HPDE6-E6E7 (cell line): ENCODE results near the gene ZNF488.

Experiments used
- DNase-seq: peaks from one replicate; pipeline ENCODE4 v3.0.0; 2011; ENCODE audit warnings: missing footprints; ENCODE audit errors: extremely low spot score

The ZNF488 gene

DNA sequence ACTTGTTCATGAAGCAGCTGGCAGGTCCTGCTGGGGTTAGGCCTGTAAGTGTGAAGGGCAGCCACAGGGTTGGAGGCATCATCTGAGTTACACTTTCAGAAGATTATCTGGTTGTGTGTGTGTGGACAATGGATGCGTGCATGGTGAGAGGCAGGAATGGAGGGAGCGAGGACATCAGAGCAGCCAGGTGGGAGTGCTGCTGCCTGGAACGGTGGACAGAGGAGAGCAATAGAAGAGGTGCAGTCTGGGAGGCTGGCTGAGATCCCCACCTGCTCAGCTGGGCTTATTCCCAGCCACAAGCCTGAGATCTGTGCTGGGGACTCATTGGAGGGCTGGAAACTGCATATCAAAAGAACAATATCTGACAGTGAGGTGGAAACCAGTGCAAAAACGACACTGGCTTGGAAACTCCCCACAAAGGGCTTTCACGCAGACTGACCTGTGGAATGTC, 17.9 kb downstream of the ZNF488 start:
- no peak for DNase-seq

DNA sequence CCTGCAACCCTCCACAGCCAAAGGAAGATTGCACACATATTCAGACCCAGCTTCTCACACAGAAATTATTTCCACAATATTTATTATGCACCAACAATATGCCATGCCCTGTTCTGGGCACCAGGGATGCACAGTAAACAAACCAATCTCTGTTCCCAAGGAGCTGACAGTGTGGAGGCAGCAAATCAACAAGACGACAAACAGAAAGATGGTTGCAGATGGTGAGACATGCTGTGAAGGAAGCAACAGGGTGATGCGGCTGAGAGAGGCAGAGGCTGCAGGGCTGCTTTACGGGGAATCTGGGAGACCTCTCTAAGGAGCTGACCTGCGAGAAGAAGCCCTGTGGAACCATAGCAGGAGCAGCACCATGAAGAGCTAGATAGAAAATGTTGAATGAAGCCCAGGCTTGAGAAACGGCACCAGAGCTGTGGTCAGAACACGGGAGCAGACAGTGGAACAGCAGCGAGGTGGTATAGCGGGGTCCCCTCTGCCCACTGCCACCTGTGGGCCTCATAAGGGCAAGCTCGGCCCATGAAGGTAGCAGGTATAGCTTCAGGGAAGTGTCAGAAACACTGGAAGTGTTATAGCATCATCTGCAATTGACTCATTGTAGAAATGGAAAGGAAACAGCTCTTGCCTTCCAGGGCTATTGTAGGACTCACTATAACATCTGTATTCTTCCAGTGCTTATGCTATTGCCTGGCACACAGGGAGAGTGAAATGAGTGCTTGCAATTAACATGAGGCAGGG, 18.5 kb downstream of the ZNF488 start:
- no peak for DNase-seq

DNA sequence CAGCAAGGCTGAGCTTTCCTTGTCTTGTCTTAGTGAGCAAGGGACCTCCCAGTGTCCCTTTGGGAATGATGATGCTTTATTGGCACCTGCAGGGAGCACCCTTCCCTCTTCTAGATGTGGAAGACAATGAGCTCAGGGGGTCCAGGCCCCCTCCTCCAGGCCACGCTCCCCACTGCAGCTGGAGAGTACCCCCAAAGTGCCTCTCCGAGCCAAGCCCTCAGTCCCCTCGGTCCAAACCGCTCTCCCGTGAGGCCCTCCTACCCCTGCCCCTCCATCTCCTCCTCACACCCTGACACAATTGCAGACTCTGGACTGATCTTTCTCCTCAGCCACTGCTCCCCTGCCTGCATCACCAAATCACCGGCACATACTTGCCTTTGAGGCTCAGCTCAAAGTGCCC, 19.2 kb downstream of the ZNF488 start:
- no peak for DNase-seq

DNA sequence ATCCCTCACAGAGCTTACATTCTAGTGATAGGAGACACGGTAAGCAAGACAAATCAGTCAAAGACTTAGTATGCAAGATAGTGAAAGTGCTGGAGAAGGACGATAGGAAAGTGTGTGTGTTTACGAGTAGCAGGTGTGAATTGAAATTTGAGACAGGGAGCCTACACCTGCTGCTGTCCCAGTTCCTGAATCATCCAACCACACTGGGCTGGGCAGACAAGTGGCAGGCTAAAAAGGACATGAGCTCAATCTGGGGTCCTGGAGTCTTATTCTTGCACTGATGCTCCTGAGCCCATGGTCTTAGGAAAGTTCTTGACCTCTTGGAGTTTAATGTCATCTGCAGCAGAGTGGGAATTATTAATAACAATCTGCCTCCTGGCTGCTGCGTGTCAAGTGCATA, 19.7 kb downstream of the ZNF488 start:
- DNase-seq, result no peak

DNA sequence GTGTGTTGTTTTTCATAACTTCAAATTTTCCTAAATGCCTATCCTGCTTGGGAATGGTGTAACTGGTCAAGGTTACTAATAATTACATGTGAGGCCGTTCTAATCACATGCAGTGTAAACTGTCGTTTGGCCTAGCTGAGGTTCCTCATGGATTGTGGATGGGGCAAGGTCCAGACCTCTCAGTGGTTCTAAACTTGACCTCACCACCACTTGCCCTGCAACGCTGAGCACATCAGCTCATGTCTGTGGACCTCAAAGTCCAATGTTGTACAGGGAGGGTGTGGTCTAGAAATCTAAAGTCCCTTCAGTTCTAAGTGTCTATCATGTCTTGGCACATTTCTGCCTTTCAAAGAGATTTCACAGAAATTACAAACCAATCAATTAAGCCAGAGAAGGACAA, 20.3 kb downstream of the ZNF488 start:
- DNase-seq, result no peak

DNA sequence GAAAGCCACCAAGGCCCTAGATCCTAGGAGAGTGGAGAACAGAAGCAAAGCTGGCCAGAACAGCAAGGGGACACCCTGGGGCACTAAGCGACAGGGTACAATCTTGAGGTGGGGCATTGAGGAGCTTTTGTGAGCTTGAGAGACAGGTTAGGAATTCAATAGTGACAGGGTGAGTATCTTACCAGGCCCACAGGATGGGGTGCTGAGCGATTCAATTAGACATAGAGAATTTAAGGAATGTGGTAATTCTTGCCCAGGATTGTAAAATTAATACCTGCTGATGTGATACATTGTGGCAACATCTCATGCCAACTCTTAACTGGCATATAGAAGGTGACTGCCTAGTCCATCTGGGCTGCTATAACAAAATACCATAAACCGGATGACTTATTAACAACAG, 21.9 kb downstream of the ZNF488 start:
- DNase-seq, result no peak

DNA sequence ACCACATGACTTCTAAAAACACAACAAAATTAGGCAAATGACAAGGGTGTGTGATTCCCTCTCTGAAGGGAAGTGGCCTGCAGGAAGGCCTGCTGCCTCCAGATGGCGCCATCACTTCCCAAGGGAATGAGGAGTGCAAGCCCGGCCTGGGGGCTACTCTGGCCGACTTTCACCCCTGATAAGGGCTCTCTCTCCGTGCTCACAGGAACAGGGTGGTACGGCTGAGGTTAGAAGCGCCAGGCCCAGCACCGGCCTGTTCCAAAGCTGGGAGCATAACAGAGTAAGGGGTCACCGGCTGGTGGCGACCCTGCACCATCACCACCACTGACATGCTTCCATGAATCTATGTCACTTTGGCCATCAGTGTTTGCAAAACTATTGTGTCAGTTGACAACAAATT, 22.8 kb downstream of the ZNF488 start:
- DNase-seq, result peak; percentile 40

DNA sequence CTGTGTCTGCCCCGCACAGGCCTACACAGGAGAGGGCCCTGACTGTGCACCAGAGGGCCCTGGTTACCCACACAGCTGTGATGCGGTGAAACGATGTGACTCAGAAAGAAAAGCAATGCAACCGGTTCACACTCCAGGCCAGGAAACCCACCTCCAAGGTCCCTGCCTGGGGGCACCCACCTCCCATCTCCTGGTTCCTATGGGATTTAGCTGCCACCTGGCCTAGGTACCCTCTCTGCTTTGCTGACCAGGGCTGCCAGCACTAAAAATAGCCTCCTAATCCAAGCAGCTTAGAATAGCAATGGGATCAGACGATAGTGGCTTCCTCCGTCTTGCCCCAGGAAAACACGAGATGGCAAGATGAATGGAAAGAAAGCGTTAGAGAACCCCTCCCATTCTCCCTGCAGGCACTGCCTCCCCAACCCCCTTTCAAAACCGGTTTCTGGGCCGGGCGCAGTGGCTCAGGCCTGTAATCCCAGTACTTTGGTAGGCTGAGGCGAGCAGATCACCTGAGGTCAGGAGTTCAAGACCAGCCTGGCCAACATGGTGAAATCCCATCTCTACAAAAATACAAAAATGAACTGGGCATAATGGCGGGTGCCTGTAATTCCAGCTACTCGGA, 23.6 kb downstream of the ZNF488 start:
- no peak for DNase-seq

DNA sequence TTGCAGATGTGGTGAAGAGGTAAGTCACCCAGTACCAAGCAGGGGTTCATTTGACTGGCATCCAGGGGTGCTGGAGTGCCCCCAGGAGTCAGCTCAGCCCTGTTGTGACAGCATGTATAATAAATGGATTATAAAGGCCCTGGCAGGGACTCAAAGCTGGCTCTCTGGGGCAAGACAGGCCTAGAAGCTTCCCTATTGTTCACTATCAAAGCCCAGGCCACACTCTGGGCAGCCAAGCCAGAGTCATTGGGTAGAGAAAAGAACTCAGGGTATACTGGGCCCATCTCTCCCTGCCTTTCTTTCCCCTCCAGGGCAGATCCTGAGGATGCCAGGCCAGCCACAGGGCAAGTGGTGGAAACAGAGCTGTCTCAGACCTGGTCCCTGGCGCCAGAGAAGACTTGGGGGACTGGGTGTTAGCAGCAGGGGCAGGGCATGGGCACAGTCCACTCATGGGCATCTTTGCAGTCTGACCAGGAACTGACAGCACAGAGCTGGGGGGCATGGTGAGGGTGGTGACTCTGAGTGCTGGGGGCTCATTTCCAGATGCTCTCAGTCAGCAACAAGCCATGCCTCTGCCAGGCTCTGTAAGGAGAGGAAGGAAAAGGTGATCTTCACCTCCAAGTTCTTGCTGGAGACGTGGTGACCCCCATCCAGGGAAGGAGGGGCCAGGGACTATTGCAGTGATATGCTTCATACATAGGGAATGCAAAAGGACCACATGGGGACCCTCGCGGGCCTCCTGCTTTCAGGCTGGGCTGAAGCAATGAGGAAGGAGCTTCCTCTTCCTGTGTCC, 24.3 kb downstream of the ZNF488 start:
- no peak for DNase-seq

DNA sequence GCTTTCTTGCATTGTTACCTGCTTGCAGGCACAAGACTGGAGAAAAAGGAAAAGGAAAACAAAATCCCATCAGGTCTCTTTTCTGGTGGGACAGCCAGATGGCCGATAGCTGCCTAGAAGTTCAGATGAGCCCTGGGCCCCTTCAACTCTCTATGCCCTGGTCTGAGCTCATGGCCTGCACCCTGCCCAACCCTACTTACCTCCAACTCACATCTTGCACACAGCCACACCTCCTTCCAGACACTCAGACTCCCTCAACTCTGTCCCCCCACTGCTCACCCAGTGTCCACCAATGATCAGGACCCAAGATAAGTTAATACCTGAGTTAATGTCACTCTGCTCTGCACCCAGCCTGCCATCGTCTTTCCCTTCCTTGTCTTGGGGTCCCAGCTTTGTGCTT, 25.0 kb downstream of the ZNF488 start:
- no peak for DNase-seq

DNA sequence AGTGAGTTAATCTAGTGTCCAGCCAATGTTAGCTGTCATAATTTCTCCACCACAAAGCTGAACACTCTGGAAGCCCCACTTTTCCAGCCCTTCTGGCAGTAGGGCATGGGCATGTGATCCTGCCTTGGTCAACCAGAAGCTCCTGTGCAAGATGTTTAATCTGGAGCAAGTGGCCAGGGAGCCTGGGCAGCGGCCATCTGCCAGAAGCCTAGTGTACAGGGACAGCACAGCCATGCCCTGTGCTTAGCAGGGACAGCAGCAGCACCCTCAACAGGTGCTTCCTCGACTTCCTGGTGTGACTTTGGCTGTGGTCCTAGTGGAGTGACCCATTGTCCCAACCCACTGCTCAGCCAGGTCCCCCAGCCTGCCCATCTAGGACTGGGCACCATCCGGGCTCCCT, 25.6 kb downstream of the ZNF488 start:
- DNase-seq, result no peak

DNA sequence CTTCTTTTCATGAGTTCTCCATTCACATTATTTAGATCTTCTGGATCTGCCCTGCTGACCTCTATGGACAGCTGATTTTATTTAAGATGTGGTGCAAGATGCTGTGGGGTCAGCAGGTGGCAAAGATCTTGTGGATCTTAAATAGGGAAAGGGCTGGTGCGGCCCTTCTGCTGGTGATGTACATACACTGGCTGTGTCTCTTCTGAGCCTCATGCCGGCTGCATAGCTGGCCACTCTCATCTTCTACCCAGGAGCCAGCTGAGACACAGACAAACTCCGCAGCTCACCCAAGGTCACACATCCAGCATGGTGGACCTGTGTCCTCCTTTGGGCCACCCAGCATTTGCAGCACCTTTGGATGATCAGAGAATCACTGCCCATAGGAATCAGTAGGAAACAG, 26.2 kb downstream of the ZNF488 start:
- no peak for DNase-seq

DNA sequence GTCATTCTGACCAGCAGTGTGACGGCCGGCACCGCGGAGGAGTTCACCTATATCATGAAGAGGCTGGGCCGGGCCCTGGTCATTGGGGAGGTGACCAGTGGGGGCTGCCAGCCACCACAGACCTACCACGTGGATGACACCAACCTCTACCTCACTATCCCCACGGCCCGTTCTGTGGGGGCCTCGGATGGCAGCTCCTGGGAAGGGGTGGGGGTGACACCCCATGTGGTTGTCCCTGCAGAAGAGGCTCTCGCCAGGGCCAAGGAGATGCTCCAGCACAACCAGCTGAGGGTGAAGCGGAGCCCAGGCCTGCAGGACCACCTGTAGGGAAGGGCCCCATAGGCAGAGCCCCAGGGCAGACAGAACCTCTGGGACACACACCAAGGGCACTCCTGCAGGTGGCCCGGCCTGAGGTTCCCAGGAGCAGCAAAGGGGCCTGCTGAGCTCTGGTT, 26.9 kb downstream of the ZNF488 start:
- no peak for DNase-seq

DNA sequence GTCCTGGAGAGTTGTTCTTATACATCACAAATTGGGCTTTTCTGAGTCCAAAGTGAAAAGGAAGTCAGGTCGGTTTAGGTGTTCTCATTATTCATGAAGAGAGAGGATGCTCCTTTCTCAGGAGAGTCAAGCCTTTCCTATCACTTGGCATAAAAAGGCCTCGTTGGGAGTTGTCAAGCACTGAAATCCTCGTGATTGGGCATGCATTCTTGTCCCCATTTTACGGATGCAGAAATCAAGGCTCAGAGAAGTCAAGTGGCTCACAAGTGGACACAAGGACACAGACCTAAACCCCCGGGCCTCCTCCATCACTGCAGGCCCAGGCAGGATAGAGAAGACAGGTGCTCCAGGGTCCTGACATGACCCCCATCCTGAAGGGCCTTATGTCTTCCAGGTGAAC, 27.4 kb downstream of the ZNF488 start:
- no peak for DNase-seq

DNA sequence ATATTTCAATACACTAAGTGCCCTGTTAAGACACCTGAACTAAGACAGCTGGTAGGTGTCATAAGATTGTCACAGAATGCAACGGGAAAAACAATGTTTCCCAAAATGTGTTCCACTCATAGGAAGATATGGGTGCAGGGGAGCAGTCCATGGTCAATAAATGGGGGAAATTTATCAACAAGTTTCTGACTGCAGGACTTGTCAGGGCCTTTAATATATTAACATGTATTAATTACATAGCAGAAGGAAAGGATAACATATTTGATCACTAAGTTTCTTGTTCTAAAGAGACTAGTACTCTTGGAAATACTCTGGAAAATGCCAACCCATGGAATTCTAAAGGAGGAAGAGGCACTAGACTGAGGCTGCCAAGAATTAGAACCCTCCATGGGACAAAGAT, 29.2 kb downstream of the ZNF488 start:
- no peak for DNase-seq

DNA sequence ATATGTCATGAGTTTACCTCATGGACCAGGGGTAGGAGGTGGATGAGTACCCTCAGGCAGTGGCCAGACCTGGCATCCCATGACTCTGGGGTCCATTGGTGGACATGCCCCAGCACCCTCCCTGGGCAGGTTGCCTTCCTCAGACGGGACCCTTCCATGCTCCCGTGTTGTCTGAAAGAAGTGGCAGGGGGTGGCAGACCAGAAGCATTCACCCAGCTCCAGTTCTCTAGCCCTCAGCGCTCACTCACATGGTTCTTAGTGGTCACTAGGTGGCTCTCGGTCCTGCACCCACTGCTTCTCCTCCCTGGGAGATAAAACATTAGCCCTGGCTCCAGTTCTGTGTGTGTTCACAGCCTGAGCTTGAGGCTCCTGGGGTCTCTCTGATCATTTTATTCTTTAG, 29.9 kb downstream of the ZNF488 start:
- peak; percentile 17 for DNase-seq

DNA sequence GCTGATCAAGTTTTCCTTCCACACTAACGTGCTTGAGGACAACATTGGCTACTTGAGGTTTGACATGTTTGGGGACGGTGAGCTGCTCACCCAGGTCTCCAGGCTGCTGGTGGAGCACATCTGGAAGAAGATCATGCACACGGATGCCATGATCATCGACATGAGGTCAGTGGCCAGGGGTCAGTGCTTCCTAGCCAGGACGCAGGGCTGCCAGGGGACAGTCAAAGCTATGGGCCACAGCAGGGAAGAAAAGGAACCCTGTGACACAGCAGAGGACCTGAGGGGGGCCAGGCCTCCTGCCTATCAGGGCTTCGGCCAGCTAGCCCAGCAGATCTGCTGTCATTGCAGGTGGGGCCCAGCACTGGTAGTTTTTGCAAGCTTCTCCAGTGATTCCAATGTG, 30.7 kb downstream of the ZNF488 start:
- no peak for DNase-seq

DNA sequence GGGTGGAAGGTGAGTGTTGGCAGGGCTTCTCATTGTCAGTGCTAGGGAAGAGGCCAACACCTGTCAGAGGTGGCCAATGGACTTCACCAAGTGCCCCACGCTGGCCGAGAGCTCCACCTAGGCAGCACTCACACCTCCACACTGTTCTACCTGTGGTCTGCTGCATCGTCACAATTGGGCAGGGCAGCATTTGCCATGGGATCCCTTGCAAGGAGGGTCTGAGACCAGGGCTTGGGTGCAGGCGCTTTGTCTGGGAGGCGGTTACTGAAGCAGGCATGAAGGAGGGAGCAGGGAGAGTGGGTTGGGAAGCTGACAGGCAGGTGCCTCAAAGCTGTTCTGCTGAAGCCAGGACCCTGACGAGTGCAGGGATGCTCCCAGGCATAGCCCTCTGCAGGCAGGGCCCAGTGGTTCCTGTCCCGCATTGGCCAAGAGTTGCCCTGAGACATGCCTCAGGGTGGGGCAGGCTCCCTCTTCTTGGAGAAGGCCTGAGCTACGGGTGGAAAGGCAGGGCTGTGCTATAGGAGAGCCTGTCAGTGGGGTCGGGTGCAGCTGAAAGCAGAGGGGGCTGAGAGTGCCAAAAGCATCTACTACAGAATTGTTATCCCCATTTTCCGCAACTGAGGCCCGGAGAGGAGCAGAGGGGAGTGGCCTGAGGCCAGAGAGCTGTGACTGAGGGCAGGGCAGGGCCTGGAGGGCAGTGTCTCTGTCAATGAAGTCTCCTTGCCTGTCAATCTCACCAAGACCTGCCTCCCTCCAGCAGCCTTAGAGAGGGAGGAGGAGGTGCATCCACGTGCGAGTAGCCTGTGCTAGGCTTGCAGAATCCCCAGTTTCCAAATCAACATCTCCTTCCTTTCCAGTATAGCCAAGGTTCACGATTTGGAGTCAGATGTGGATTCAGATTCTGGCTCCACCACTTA, 31.9 kb downstream of the ZNF488 start:
- no peak for DNase-seq

DNA sequence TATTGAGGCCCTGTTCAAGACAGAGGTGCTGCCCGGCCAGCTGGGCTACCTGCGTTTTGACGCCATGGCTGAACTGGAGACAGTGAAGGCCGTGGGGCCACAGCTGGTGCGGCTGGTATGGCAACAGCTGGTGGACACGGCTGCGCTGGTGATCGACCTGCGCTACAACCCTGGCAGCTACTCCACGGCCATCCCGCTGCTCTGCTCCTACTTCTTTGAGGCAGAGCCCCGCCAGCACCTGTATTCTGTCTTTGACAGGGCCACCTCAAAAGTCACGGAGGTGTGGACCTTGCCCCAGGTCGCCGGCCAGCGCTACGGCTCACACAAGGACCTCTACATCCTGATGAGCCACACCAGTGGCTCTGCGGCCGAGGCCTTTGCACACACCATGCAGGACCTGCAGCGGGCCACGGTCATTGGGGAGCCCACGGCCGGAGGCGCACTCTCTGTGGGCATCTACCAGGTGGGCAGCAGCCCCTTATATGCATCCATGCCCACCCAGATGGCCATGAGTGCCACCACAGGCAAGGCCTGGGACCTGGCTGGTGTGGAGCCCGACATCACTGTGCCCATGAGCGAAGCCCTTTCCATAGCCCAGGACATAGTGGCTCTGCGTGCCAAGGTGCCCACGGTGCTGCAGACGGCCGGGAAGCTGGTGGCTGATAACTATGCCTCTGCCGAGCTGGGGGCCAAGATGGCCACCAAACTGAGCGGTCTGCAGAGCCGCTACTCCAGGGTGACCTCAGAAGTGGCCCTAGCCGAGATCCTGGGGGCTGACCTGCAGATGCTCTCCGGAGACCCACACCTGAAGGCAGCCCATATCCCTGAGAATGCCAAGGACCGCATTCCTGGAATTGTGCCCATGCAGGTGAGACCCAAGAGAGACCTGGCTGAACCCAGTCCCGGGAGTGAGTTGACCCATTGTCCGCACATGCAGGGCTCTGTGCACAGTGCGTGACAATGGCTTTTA, 33.1 kb downstream of the ZNF488 start:
- DNase-seq, result no peak

DNA sequence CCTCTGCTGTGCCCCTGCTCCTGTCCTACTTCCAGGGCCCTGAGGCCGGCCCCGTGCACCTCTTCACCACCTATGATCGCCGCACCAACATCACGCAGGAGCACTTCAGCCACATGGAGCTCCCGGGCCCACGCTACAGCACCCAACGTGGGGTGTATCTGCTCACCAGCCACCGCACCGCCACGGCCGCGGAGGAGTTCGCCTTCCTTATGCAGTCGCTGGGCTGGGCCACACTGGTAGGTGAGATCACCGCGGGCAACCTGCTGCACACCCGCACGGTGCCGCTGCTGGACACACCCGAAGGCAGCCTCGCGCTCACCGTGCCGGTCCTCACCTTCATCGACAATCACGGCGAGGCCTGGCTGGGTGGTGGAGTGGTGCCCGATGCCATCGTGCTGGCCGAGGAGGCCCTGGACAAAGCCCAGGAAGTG, 34.1 kb downstream of the ZNF488 start:
- DNase-seq, result no peak
